Stomach (tissue), 4 donors: ENCODE measurements around the gene EHD1.

ENCODE experiments used
- CTCF ChIP-seq, 7 experiments: fragments of 450-650 bp in 4 of 7; fragments of 200-600 bp in 3 of 7; sonication (generic) in 3 of 7; IDR thresholded peaks; one replicate each; pipeline ENCODE4 v1.5.1; 2016 to 2019; ENCODE audit warnings: antibody characterized with exemption in 7 of 7, control low read depth in 2 of 7, mild to moderate bottlenecking in 1 of 7
- EP300 ChIP-seq: sonication (generic); formaldehyde crosslinking; IDR thresholded peaks from one replicate; pipeline ENCODE4 v1.6.1; 2017; ENCODE audit warnings: antibody characterized with exemption
- POLR2A ChIP-seq, 4 donors: fragments of 450-650 bp; IDR thresholded peaks; one replicate each; pipeline ENCODE4 v1.6.1; 2016; ENCODE audit warnings: antibody characterized with exemption in 4 of 4, control low read depth in 2 of 4, mild to moderate bottlenecking in 1 of 4, moderate library complexity in 1 of 4
- POLR2AphosphoS5 ChIP-seq, 3 donors: sonication (generic); formaldehyde crosslinking; IDR thresholded peaks; one replicate each; pipeline ENCODE4 v1.6.1; 2016; ENCODE audit warnings: antibody characterized with exemption in 3 of 3

- TF ChIP-seq CTCF (IDR thresholded peaks at IDR 0.05) (peak in 6 of 7 experiments; percentile 13 to 98 (median 94)), POLR2A (IDR thresholded peaks at IDR 0.05) (no peak), EP300 (no peak), POLR2AphosphoS5 (IDR thresholded peaks at IDR 0.05) (peak in 2 of 3 donors; percentile 15 to 83)
Measured at GRCh38 chr11:64846998-64847666, 31.3 kb downstream of the EHD1 start.
